Measurements from ENCODE around the gene PWWP2A.

PWWP2A gene

GRCh38 chr5:160133071-160133917 is 14.0 kb upstream of the PWWP2A start:
- DNase-seq (ENCODE audit: low spot score): peak; percentile 79

- no peak for DNase-seq (ENCODE audit: low spot score)
Observed at GRCh38 chr5:160129841-160130240, 10.6 kb upstream of the PWWP2A start.

GRCh38 chr5:160128632-160129031 is 9.4 kb upstream of the PWWP2A start:
- DNase-seq (ENCODE audit: low spot score): no peak

GRCh38 chr5:160119905-160120266 is 636 bp upstream of the PWWP2A start:
- no peak for DNase-seq (ENCODE audit: low spot score)

GRCh38 chr5:160118349-160119141 is 705 bp downstream of the PWWP2A start:
- no peak for DNase-seq (ENCODE audit: low spot score)

GRCh38 chr5:160116991-160117390 is 2.3 kb downstream of the PWWP2A start:
- no peak for DNase-seq (ENCODE audit: low spot score)

- no peak for DNase-seq (ENCODE audit: low spot score)
Observed at GRCh38 chr5:160108124-160108523, 11.1 kb downstream of the PWWP2A start.

GRCh38 chr5:160105686-160106360 is 13.4 kb downstream of the PWWP2A start:
- DNase-seq (ENCODE audit: low spot score): peak; percentile 45

- DNase-seq (ENCODE audit: low spot score): no peak
Observed at GRCh38 chr5:160097991-160098390, 21.3 kb downstream of the PWWP2A start.

- no peak for DNase-seq (ENCODE audit: low spot score)
Observed at GRCh38 chr5:160096178-160096577, 23.1 kb downstream of the PWWP2A start.

GRCh38 chr5:160092960-160093707 is 26.1 kb downstream of the PWWP2A start:
- DNase-seq (ENCODE audit: low spot score): no peak

- peak; percentile 71 for DNase-seq (ENCODE audit: low spot score)
Observed at GRCh38 chr5:160092514-160092913, 26.7 kb downstream of the PWWP2A start.

- DNase-seq (ENCODE audit: low spot score): no peak
Observed at GRCh38 chr5:160090059-160090458, 29.2 kb downstream of the PWWP2A start.

GRCh38 chr5:160089531-160089930 is 29.7 kb downstream of the PWWP2A start:
- no peak for DNase-seq (ENCODE audit: low spot score)

GRCh38 chr5:160088805-160089204 is 30.4 kb downstream of the PWWP2A start:
- no peak for DNase-seq (ENCODE audit: low spot score)

GRCh38 chr5:160087199-160087598 is 32.1 kb downstream of the PWWP2A start:
- DNase-seq (ENCODE audit: low spot score): no peak

GRCh38 chr5:160084144-160084543 is 35.1 kb downstream of the PWWP2A start:
- DNase-seq (ENCODE audit: low spot score): no peak

- DNase-seq (ENCODE audit: low spot score): peak; percentile 60
Observed at GRCh38 chr5:160083501-160083900, 35.7 kb downstream of the PWWP2A start.

GRCh38 chr5:160082614-160083500 is 36.4 kb downstream of the PWWP2A start:
- DNase-seq (ENCODE audit: low spot score): peak; percentile 73

- peak; percentile 57 for DNase-seq (ENCODE audit: low spot score)
Observed at GRCh38 chr5:160081495-160081894, 37.8 kb downstream of the PWWP2A start.

GRCh38 chr5:160079753-160080152 is 39.5 kb downstream of the PWWP2A start:
- no peak for DNase-seq (ENCODE audit: low spot score)

Measured in cerebellar cortex (tissue), 1 donor.